Astrocyte of the spinal cord (primary cell): ENCODE results near the gene CLCN5.

Experiments used
- DNase-seq: peaks from one replicate; pipeline ENCODE4 v3.0.0; 2011; ENCODE audit warnings: low read depth, low spot score
- H3K4me3 ChIP-seq: 2 replicates; pipeline ENCODE4 v1.5.1; 2011; ENCODE audit warnings: low read depth, mild to moderate bottlenecking, low read length, moderate library complexity
- in situ Hi-C: cut with HindIII; loops from 2 replicates; pipeline ENCODE4 v1.10.0; 2017; ENCODE audit warnings: low sequenced_read_pairs
- TF ChIP-seq, protein P1 (sequence below): IDR thresholded peaks from 2 replicates; pipeline ENCODE4 v1.5.1; 2012; ENCODE audit warnings: low read depth, mild to moderate bottlenecking, low read length, inconsistent platforms

Gene CLCN5

DNA sequence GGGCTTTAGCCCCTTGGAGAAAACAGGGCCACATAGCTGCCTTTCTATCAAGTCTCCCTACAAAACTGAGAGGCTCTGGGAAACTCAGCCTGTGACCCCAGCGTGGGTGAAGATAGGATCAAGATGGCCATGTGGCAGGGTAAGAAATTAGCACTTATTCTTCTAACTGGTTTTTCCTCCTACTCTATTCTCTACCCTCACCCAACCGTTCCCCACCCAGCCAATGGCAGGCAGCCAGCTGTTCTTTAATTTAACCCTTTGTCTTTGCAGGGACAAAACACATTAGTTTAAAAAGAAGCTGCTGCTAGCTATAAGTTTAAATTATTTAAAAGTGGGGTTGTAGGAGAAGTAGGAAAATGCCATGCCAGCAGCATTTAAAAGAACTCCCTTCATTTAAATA is 2.8 kb downstream of the CLCN5 start:
- no peak for DNase-seq
- no peak overlapping the region for H3K4me3 ChIP-seq
- in situ Hi-C loops = no loop called here
- TF ChIP-seq, protein P1, sequence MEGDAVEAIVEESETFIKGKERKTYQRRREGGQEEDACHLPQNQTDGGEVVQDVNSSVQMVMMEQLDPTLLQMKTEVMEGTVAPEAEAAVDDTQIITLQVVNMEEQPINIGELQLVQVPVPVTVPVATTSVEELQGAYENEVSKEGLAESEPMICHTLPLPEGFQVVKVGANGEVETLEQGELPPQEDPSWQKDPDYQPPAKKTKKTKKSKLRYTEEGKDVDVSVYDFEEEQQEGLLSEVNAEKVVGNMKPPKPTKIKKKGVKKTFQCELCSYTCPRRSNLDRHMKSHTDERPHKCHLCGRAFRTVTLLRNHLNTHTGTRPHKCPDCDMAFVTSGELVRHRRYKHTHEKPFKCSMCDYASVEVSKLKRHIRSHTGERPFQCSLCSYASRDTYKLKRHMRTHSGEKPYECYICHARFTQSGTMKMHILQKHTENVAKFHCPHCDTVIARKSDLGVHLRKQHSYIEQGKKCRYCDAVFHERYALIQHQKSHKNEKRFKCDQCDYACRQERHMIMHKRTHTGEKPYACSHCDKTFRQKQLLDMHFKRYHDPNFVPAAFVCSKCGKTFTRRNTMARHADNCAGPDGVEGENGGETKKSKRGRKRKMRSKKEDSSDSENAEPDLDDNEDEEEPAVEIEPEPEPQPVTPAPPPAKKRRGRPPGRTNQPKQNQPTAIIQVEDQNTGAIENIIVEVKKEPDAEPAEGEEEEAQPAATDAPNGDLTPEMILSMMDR = no peak

DNA sequence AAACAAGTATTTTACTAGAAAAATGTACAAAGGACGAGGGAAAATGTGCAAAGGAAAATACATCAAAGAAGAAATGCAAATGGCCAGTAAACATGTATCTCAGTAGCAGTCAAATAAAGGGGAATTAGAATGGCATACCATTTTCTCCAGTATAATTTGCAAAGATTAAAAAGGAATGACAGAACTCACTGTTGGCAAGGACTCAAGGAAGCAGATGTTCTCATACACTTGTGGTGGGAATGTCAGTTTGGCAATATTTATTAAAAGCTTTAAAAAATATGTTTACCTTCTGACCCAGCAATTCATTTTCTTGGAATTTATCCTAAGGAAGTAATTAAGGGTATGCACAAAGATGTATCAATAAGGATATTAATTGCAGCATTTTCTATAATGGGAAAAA is 7.6 kb downstream of the CLCN5 start:
- in situ Hi-C loops = no loop called here
- no peak for DNase-seq
- no peak overlapping the region for H3K4me3 ChIP-seq
- TF ChIP-seq, protein P1 = no peak

DNA sequence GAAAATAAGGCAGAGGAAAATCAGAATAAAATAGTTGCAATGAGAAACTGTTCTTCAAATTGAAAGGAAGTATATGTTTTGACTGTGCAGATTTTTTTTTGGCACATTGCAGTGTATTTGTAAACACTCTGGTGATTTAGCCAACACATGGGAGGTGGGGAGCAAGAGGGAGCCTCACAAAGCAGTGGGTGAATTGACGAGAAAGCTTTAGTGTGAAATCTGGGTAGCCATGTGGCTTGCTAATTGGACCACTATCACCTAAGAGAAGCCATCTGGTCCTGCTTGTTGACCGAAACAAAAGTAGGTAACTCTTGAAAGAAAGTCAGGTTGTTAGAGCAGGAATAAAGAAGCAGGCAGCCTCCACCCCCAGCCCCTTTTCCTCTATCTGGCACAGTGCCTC is 10.4 kb downstream of the CLCN5 start:
- H3K4me3 ChIP-seq = no peak overlapping the region
- in situ Hi-C loops = no loop called here
- DNase-seq = no peak
- TF ChIP-seq, protein P1 = no peak

DNA sequence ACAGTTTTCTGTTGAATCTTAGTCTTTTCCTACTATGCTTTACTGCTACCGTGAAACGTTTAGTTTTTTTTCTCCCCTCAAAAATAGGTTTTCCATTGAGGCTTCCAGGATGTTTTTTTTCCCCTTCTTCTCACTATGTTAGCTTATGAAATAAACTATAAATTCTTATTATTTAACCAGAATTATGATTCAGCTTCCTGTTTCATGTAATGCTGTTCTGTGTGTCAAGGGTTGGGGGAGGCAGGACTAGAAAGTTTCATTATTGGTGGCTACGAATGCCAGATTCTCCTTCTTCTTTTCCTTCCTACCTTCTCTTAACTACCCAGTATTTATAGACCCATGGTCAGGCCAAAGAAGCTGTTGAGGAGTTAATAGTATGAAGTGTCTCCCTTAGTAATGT is 11.8 kb downstream of the CLCN5 start:
- TF ChIP-seq, protein P1 = no peak
- no peak overlapping the region for H3K4me3 ChIP-seq
- DNase-seq = no peak
- in situ Hi-C loops = no loop called here

DNA sequence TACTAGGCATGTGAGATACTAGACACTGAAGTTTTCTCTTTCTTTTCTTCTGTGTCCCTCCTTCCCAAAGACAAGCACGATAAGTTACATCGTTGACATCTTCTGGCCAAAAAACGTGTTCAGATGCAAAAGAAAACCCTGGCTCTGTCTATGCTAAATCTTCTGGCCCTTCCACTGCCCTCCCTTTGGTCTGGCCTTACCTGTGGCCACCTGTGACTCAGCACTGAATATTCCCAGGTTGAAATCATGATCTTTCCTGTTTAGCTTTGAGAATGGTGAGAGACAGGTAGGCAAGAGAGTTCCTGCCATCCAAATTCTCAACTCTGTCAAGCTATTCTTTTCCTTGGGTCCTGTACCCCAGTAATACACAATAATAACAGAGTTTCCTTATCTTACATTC is 12.3 kb downstream of the CLCN5 start:
- TF ChIP-seq, protein P1 = no peak
- DNase-seq = no peak
- H3K4me3 ChIP-seq = no peak overlapping the region
- in situ Hi-C loops = no loop called here

DNA sequence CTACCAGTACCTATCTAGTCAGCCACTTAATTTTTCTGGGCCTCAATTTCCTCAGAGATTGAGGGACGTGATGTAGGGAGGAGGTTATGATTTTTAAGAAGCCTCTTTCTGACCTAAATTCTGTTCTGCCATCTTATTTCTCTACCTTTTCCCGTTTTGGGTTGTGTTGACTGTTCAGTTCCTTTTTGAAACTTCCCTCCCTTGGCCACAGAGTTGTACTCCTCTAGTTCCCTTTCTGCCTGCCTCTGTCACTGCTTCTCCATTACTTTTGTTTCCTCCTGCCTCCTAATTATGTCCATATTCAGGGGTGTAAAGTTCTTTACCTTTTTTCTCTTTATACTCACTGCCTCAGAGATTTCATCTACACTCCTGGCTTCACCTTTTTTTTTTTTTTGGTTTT is 25.4 kb downstream of the CLCN5 start:
- in situ Hi-C loops = no loop called here
- TF ChIP-seq, protein P1 = no peak
- no peak overlapping the region for H3K4me3 ChIP-seq
- DNase-seq = no peak

DNA sequence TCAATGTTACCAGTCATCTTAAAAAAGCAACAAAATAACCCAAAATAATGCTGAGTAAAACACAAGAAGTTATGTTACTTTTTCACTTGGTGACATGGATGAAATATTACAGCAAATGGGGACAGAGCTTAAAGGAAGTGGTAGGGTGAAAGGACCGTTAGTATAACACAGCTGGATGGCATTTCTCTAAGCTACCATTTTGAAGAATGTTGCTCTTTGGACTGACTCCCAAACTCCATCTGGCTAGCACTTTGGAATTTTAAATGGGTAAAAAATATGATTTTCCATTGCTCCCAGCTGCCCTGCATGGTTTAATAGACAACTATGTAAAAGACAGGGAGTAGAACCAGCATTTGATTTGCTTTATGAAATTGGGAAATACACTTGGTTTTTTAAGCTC is 27.6 kb downstream of the CLCN5 start:
- in situ Hi-C loops = no loop called here
- no peak overlapping the region for H3K4me3 ChIP-seq
- no peak for DNase-seq
- TF ChIP-seq, protein P1 = no peak
